Epithelial cell of prostate (primary cell): ENCODE data around the gene HSPBAP1.

ENCODE experiments used
- DNase-seq: peaks from one replicate; pipeline ENCODE4 v3.0.0-alpha.2; 2011; ENCODE audit warnings: low read depth, low spot score
- H3K27ac ChIP-seq: fragments of 450-650 bp; 2 replicates; pipeline ENCODE4 v1.5.1; 2017; ENCODE audit warnings: mild to moderate bottlenecking

HSPBAP1 gene, protein sequence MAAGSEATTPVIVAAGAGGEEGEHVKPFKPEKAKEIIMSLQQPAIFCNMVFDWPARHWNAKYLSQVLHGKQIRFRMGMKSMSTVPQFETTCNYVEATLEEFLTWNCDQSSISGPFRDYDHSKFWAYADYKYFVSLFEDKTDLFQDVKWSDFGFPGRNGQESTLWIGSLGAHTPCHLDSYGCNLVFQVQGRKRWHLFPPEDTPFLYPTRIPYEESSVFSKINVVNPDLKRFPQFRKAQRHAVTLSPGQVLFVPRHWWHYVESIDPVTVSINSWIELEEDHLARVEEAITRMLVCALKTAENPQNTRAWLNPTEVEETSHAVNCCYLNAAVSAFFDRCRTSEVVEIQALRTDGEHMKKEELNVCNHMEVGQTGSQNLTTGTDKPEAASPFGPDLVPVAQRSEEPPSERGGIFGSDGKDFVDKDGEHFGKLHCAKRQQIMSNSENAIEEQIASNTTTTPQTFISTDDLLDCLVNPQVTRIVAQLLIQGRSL

GRCh38 chr3:122793568-122794416, at the start of gene HSPBAP1:
HSPBAP1 (minus strand) TSS chr3:122793831; CDS start chr3:122793680, 151 bp downstream.
- DNase-seq = peak; percentile 66
- H3K27ac ChIP-seq = peak within 1 kb of the TSS; percentile 93

DNA sequence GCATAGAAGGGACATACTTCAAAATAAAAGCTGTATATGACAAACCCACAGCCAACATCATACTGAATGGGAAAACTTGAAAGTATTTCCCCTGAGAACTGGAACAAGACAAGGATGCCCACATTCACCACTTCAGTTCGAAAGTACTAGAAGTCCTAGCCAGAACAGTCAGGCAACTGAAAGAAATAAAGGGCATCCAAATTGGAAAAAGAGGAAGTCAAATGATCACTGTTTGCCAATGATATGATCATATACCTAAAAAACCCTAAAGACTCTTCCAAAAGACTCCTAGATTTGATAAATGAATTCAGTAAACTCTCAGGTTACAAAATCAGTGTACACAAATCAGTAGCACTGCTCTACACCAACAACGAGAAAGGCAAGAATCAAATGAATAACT, 42.0 kb upstream of the HSPBAP1 start:
- DNase-seq = no peak
- H3K27ac ChIP-seq = no peak overlapping the region

- H3K27ac ChIP-seq = no peak overlapping the region
- no peak for DNase-seq
Observed at GRCh38 chr3:122828281-122828680, 34.6 kb upstream of the HSPBAP1 start.

DNA sequence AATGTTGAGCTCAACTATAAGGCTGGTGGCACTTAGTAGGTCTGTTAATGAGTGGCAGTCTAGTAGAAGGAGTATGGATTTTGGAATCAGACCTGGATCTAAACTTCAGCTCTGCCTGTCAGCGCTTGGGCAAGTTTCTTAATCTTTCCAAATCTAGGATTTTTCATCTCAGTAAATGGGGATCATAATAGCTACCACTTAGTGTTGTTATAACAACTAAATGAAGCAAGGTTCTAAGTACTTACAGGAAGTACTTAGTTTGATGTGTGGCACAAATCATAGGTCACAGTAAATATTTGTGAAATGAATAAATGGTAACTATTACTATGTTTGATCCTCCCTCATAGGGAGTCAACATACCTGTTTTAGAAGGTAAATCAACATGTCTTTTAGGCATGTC, 32.6 kb upstream of the HSPBAP1 start:
- no peak for DNase-seq
- H3K27ac ChIP-seq = no peak overlapping the region

GRCh38 chr3:122825460-122825859, 31.8 kb upstream of the HSPBAP1 start:
- DNase-seq = no peak
- no peak overlapping the region for H3K27ac ChIP-seq

DNA sequence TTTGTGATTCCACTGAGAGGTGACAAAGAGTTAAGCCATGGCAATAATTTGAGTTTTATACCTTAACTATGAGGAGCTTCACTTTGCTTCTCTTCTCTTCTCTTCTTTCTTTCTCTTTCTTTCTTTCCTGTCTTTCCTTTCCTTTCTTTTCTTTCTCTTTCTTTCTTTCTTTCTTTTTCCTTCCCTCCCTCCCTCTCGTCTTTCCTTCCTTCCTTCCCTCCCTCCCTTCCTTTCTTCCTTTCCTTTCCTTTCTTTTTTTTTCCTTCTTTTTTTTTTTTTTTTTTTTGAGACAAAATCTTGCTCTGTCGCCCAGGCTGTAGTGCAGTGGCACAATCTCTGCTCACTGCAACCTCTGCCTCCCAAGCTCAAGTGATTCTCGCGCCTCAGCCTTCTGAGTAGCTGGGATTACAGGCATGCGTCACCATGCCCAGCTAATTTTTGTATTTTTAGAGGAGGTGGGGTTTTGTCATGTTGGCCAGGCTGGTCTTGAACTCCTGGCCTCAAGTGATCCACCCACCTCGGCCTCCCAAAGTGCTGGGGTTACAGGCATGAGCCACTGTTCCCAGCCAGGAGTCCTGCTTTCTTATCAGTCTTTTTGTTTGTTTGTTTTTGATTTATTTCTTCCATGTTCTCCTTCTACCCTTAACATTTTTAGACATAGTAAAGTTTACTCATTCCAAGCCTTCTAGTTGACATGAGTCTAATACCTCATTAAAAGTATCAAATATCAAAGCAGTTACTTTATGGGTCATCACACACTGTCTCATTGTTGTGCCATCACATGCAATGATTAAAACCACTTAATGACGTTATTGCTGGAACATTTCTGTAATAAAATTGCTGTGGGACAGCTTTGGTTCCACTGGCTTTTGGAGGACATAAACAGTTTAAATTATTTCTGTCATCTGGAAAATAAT, 31.1 kb upstream of the HSPBAP1 start:
- no peak overlapping the region for H3K27ac ChIP-seq
- DNase-seq = no peak

- H3K27ac ChIP-seq = no peak overlapping the region
- no peak for DNase-seq
Observed at GRCh38 chr3:122816587-122816986, 23.0 kb upstream of the HSPBAP1 start.

DNA sequence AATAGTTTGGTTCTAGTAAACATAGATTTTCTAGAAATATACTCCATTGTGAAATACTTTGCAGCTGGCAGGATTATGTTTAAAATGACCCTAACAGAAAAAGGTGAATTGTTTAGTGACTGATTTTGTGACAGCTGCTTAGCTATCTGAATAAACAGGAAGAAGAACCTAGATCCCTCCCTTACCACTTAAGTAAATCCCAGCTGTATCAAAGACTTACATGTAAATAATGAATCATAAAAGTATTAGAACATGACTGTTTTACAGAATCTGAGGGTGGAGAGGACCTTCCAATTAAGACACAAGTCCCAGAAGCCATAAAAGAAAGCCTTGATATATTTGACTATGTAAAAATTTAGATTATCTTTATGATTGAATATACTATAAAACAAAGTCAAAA, 17.1 kb upstream of the HSPBAP1 start:
- DNase-seq = no peak

GRCh38 chr3:122803977-122804376, 10.3 kb upstream of the HSPBAP1 start:
- DNase-seq = no peak
- H3K27ac ChIP-seq = no peak overlapping the region

More for the DNA sequence above, 17.1 kb upstream of the HSPBAP1 start:
- H3K27ac ChIP-seq = no peak overlapping the region

DNA sequence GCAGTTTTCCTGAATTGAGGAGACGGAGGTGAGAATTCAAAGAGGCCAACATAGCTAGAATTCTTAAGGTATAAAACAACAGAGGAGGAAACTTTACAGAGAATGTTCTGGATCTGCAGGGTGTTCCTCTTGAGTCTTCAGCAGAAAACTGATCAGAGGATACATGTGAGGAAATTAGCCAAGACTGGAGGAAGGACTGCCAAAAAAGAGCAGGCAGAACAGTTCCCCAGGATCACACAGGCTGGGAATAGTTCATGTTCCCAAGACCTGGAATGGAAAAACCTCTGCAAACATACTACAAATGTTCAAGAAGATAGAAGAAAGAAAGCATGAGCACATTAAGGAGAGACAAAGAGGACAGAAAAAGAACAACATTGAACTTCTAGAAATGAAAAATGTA, 8.7 kb upstream of the HSPBAP1 start:
- DNase-seq = no peak
- no peak overlapping the region for H3K27ac ChIP-seq

GRCh38 chr3:122800706-122801237, 7.1 kb upstream of the HSPBAP1 start:
- peak; percentile 81 for DNase-seq
- peak overlapping the region; percentile 48 for H3K27ac ChIP-seq

DNA sequence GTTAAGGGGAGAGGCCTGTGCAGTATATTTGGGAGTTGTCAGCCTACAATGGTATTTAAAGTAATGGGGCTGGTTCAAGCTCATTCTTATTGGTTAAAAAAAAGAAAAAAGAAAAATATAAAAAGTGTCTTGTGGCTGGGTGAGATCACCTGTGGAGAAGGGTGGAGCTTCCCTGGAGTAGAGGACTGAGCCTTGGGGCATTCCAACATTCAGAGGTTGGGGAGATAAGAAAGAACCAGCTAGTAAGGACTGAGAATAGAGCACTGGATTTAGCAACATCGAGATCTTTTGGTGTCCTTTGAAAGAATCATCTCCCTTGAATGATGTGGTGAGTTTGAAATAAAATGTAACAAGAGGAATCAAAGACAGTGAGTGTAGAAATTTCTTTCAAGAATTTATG, 6.4 kb upstream of the HSPBAP1 start:
- DNase-seq = no peak
- H3K27ac ChIP-seq = peak overlapping the region; percentile 48

- DNase-seq = no peak
- no peak overlapping the region for H3K27ac ChIP-seq
Observed at GRCh38 chr3:122799322-122799721, 5.7 kb upstream of the HSPBAP1 start.

DNA sequence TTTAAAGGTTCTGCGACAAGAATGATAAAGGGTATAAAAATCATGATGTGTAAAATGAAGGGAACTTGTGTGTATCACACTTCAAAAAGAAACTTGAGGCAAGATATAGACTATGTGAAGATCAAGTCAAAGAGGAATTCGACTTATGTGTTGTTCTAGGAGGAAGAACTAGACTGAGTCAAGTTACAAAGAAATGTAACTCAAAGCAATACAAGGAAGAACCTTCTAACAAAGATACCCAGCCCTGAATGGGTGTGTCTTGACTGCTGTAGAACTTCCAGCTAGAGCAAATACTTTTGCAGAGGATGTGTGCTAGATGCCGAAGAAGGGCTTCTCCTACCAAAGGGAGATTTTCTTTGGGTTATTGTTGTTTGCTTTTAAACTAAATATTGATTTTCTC, 3.7 kb upstream of the HSPBAP1 start:
- DNase-seq = no peak
- H3K27ac ChIP-seq = peak overlapping the region; percentile 93

GRCh38 chr3:122795674-122796195, 2.1 kb upstream of the HSPBAP1 start:
- DNase-seq = no peak
- peak overlapping the region; percentile 93 for H3K27ac ChIP-seq

DNA sequence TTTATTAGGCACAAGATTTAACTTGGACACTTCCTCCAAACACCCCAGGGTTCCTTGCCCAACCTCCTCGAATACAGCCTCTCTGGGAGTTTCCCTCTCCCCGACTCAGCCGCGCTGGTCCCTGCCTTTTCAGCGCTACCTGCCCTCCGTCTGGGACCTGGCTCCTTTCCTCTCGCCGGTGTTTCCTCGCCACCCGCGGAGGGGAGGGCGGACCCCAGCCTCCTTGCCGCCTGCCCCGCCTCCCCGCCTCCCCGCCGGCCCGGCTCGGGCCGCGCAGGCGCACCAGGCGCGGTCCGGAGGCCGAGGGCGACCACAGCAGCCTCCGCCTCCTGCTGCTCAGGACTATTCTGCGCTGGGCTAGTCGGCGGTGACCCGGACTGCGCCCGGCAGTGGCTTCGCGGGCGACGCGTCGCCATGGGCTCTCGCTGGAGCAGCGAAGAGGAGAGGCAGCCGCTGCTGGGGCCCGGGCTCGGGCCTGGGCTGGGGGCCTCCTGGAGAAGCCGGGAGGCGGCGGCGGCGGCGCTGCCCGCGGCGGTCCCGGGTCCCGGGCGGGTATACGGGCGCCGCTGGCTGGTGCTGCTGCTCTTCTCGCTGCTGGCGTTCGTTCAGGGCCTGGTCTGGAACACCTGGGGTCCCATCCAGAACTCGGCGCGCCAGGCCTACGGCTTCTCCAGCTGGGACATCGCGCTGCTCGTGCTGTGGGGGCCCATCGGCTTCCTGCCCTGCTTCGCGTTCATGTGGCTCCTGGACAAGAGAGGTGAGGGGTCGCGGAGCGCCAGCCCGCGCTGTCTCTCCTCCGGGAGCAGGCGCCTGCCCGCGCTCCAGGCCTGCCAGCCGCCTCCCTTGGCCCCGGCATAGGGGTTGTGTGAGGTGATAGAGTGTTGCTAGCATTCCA, 1.4 kb upstream of the HSPBAP1 start, which contains the start of gene SLC49A4:
SLC49A4 (plus strand) TSS at position 291 of the 895 bp plus-strand sequence; CDS start at position 415, 124 bp downstream.
- no peak for DNase-seq
- H3K27ac ChIP-seq = peak within 1 kb of the TSS; percentile 93

DNA sequence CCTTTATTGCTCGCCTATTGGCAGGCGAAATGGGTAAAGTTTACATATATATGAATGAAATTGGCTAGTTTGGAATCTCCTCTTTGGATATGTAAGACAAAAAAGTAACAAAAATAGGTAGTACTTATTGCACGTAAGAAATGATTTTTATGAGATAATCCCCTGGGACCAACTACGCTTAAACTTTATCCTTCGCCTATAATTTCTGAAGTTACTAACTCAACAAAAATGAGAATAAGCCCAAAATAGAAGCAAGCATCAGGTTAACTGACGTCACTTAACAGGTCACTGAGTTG, 800 bp upstream of the HSPBAP1 start:
- peak overlapping the region; percentile 93 for H3K27ac ChIP-seq
- DNase-seq = no peak

DNA sequence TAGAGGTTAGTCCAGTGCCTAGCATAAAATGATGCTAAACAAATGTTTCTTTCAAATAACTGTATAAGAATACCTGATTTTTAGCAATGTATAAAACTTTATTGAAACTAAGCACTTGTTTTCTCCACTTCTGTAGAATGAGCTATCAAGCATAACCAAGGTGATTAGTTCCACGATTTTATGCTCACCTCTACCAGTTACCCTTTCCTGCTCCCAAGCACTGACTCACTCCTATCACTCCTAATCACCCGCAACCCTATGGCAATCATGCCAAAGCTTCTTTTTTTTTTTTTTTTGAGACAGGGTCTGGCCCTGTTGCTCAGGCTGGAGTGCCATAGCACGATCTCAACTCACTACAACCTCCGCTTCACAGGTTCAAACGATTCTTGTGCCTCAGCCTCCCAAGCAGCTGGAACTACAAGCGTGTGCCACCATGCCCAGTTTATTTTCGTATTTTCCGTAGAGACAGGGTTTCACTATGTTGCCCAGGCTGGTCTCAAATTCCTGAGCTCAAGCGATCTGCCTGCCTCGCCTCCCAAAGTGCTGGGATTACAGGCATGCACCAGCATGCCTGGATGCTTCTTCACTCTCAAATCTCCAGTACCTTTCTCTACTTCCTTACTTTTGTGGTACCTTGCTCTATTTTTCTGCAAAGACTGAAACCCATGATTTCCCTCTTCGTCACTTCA, 3.9 kb downstream of the HSPBAP1 start:
- peak overlapping the region; percentile 83 for H3K27ac ChIP-seq
- no peak for DNase-seq
